HG03558 (cell line): ENCODE measurements around the gene C2orf68.
"Not testable (repeated sequence)": the region's sequence is repeated elsewhere in the genome, so short reads cannot be mapped to it uniquely, and the experiment has no call there.

ENCODE experiments used
- ATAC-seq: cut with Tn5 transposase; IDR thresholded peaks from one replicate; pipeline ENCODE4 v1.9.1; 2021; ENCODE audit warnings: moderate number of reproducible peaks; ENCODE audit not compliant: unreplicated experiment; ENCODE audit errors: extremely low read depth

Gene C2orf68

DNA sequence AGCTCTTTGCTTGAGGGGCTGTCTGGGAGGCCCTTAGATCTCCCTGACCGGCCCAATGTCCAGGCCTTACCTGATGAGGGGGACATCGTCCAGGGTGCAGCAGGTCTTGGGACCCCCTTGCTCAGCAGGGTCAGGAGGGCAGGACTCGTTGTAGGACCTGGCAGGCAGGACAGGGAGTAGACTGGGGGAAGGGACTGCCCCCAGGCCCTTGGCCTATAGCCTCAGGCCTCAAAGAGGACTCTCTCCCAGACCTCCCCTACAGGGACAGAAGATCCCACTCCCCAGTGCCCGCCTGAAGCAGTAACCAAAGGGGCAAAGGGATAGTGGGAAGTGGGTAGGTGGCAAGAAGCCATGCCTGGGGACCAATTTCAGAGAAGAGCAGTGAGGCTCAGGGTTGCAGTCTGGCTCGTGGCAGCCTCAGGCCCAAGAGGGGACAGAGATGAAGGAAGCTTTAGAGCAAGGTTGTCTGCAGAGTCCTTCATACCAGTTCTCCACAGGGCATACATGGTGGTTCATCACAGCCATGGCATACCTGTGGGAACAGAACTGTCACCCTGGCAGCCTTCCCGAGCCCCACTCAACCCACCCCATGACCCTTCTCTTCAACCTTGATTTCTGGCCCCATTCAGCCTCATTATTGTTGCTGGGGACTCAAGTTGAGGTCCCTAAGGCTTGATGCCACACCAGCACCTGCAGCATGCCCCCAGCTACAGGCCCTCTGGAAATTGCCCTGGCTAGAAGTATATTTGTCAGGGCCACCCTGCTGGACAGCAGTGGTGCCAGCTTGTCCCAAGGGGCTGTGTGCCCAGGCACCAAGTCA is 10.7 kb downstream of the C2orf68 start:
- ATAC-seq: no peak

DNA sequence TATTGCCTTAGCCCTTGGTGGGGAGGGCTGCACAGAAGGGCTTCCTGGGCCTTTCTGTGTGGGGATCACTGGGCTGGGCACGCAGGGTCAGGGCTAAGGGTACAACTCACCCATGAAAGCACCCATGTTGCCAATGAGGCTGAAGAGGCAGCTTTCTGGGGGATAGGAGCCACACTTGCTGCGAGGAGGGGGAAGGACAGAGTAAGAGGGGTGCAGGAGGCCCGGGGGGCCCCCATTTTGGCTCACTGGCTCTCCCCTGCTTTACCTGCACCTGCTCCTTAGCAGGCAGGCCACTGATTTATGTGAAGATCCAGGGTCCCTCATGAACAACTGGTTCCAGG is 11.7 kb downstream of the C2orf68 start:
- ATAC-seq: no peak

DNA sequence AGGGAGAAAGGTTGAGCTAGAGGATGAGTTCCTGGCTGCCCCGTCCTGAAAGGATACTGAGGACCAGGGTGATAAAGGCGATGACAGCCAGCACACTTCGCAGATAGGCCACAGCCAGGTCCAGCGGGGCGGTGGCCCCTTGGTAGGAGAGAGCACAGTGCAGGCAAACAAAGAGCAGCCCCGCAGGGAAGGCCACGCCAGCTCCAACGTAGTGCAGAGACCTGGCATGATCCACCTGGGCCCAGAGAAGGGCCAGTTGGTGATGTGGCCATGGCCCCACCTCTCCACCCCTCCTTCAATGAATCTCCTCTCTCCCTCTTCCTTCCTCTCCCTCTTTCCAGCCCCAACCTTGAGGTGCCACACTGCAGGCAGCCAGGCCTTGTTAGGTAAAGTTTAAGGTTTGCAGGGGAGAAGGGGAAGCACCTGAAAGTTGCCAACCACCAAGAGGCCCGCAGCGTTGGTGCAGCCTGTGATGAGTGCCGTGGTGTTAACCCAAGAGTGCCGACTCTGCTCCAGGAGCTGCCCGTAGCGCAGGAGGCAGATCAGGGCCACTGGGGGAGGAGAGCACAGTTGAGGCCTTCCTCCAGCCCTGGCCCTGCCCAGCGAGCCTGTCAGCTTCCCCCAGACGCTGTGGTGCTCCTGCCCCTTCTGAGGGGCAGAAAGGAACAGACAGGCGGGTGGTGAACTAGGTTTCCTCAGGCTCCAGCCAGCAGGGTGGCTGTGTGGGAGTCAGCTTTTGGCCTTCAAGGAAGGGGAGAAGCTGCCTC is 12.2 kb downstream of the C2orf68 start:
- no peak for ATAC-seq

DNA sequence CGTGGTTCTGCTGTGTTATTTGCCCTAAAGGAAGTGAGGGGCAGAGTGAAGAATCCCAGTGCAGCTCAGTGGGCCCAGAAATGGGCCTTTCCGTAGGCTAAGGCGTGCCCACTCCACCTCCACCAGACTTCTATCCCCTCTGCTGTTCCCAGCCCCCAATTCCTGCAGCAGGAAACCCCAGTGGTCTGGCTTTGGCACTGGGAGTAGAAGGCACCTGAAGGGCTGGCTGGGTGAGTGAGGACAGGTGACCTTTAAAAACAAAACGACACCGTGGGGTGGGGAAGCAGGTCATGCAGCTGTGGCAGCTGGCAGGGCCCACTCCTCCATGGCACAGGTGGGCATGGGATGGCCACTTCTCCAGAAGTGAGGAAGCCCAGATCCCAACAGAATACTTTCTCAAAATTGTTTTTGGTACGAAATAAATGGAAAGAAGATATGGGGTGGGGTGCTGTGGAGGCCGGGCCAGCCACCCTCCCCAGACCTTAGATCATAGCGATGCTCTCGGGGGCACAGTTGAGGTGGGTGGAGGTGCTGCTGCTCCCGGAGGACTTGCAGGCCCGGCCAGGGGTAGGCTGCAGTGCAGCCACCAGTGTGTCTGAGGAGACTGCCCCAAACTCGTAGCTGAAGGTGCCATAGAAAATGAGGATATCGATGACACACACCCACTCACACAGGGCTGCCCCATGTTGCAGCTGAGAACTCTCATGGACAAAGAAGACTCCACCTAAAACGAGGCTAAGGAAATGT is 13.1 kb downstream of the C2orf68 start:
- ATAC-seq: no peak

DNA sequence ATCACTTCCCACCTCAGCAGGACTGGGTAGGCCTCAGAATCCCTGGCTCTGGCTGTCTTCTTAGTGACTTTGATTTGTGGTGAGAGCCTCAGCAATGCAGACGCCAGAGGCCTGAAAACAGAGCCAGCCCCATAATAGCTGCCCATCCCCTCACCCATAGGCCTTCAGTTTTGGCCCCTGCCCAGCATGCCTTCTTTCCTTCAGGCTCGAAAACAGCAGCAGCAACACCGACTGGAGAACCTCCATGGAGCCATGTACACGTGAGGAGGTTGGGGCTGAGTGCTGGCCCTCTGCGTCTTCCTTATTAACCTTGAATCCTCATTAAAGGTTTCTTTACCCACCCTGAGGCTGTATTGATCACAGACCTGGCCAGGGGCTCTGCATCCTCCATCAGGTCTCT is 14.6 kb downstream of the C2orf68 start:
- ATAC-seq: no peak

DNA sequence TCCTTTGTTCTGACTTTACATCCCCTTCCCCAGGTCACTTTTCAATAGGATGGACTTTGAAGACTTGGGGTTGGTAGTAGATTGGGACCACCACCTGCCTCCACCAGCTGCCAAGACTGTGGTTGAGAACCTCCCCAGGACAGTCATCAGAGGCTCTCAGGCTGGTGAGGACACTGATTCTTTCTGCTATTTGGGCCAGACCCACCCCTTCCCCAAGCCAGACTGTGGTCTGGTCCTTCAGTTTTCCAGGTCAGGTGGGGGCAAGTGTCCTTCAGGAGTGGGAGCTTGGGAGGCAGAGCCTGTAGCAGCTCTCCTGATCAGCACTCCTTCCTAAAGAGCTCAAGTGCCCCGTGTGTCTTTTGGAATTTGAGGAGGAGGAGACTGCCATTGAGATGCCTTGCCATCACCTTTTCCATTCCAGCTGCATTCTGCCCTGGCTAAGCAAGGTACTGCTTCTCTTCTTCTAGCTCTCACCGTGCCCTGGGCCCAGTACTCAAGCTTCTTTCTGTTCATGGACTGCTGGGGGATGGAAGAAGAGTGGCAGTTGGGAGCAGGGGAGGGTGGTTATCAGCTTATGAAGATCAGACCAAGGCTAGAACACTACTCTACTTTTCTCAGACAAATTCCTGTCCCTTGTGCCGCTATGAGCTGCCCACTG is 15.3 kb downstream of the C2orf68 start:
- no peak for ATAC-seq

DNA sequence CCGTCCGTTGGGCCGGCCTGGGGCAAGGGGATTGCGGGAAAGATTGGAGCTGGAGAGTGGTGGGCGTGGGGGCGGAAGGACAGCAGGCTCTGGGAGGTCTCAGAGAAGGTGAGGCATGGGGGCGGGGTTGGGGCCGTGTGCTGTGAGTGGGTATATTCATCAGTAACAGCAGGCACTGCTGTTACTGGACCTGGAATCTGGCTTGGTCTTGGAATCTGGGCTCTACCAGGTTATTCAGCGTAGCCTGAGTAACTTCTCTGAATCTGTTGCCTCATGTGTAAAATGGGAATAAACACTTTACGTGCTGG is 15.9 kb downstream of the C2orf68 start:
- ATAC-seq: no peak

DNA sequence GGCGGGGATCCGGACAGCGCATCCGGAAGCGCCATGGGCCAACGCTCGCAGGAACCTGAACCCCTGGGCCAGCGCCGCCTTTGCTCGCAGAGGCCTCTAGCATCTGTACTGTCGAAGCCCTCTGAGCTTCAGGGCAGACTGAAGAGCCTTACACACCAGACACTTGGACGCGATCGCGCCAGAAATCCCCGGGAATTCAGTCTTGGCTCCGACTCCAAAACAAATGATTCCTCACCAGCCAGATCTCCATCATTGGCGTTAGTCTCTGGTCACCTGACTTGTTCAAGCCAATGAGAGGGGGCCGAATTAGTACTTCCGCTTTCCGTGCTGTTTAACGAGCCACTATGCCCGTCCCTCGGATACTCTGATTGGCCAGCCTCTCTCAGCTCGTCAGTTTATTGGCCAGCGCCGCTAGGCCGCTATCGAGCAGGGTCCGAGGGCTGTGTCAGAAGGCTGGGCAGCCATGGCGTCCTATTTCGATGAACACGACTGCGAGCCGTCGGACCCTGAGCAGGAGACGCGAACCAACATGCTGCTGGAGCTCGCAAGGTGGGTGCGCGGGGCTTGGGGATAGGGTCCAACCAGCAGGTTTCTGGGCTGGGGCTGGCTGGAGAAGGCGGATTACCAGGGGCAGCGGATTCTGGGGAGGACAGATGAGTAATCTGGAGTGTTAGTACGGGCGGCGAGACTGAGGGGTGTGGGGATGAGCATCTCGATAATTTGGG is 16.4 kb downstream of the C2orf68 start, which contains the start of gene RNF181:
Gene RNF181 (plus strand): TSS at position 445 of the 725 bp plus-strand sequence. CDS start 19 bp downstream, at position 464.
- ATAC-seq: peak; percentile 97

DNA sequence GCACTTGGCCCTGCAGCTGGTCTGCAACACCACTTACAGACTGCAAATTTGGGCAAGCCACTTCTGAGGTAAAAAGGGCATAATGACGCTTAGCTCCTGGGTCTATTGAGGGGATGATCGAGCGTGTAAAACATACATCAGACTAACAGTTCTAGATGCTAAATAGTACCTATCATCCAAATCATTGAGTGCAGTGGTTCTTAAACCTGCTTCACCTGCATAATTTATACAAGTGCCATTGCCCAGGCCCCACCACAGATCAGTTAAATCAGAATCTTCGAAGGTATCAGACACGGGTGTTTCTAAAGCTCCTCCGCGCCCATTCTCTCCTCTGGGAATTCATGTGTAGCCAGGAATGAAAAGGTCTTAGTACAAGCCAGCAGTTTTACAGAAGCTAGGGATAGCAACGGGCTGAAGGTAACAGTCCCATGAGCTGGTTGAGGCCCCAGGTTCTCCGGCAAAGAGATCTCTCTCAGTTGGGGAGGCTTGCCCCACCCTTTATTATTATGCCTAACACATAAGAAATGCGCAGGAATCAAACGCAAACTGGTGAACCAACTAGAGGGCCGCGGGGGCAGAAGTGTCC is 17.1 kb downstream of the C2orf68 start:
- ATAC-seq: no peak

DNA sequence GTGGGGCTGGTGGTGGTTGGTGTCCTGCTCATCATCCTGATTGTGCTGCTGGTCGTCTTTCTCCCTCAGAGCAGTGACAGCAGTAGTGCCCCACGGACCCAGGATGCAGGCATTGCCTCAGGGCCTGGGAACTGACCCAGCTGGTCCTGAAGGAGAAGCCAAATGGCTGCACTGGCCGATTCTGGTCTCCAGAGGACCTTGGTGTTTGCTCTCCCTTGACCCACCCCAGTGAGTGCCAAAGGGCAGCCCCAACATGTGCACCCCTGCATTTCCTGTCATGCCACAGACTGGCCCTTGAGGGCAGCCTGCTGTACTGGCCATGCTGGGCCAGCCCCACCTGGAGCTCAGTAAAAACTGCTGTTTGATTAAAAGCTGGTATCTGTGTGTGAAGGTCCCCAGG is 18.8 kb downstream of the C2orf68 start:
- ATAC-seq: no peak

DNA sequence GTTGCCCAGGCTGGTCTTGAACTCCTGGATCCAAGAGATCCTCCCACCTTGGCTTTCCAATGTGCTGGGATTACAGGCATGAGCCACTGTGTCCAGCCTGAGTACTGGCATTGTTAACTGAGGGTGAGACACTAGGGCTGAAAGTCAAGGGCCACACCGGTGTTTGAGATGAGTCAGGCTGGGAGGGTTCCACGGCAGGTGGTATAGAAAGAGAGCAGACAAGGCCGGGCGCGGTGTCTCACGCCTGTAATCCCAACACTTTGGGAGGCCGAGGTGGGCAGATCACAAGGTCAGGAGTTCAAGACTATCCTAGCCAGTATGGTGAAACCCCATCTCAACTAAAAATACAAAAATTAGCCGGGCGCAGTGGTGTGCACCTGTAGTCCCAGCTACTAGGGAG is 19.6 kb downstream of the C2orf68 start:
- ATAC-seq: not testable (repeated sequence)

DNA sequence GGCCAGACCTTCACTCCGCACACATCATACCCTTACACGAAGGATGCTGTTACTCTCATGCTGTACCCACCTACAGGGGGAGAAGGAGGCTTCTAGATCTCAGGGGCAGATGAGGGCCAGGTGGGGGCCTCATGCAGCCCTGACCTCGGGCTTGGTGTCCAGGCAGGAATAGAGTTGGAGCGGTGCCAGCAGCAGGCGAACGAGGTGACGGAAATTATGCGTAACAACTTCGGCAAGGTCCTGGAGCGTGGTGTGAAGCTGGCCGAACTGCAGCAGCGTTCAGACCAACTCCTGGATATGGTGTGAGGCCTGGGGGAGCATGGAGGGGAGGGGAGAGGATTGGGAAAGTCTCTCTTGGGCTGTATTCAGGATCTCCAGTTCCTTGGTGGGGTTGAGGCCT is 20.3 kb downstream of the C2orf68 start:
- ATAC-seq: no peak

DNA sequence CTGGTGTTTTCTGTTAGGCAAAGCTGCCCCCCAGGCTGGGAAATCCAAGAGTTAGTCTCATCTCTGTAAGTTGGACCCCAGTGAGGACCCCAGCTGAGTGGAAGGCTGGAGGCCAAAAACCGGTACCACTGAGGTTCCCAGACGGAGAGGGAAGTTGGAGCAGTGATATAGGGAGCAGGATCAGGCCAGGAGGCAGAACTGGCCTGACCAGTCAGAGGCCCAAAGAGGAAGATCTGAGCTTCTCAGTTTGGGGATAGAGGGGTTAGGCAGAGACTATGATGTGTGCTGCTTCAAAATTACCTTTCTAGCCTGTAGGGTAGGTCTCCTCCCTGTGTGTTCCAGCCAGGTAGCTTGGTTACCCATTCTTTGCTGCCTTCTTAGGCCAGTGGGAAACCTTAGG is 20.9 kb downstream of the C2orf68 start:
- ATAC-seq: no peak

DNA sequence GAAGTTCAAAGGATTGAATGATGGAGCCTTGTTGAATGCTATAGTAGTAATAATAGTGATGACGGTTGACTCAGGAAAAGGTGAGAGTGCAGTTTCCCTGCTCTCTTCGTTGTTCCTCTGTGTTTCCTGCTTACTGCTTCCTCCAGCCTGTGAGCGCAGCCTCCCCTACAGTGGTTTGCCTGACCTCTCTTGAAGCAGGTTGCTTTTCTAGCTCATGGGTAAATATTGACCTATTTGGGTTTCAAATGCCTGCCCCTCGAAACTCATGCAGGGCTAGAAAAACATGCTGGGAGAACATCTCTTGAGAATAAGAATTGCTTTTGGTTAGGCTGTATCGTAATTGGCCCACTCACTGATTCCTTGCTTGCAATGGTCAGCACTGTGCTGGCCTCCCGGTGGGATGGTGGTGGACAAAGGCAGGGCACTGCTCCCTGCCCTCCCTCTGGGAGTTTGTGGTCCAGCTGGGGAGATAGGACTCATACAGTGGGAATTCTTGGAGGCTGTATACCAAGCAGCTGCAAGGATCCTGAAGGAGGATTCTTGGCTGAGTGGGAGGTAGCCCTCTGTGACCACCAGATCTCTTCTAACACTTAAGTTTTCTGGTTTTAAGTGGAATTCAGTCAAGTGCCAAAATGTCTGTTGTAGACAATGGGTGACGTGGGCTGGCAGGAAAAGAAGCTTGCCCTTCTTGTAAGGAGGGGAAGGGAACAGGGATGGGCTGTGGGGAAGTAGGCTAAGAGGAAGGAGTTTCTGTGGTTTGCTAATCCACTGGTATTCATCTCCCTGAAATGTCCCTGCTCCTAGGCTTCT is 21.7 kb downstream of the C2orf68 start:
- no peak for ATAC-seq

DNA sequence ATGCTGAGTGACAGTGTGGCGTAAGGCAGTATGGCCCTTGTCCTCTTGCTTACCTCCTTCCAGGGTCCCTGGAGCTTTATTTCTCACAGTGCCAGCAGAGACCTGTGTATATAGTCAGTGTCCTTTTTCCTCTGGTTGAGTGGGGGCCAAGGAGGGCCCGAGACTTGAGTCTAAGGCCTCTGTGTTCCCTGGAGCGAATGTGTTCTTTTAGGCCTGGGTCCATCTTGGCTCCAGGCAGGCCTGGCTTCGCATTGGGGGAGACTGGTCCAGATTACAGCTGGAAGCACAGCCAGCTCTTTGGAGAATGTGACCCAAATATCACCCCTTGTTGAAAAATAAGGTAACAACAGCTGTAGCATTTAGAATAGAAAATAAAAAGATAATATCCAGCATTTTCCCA is 22.7 kb downstream of the C2orf68 start:
- no peak for ATAC-seq

DNA sequence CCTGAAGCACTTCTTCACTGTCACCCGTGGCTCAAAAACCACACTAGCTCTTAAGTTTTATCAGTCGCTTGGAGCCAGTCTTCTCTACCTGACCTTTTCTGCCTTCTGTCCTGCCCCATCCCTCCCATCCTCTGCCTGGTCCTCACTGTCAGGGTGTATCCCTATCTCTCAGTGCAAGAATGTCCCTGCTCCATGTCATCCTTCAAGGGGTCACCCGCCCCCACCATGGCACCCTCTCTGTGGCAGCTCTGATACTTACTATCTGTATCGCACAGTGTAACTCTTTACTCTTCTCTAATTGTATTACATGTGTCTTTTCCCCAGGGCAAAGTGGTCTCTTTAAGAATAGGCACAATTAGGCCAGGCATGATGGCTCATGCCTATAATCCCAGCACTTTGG is 23.2 kb downstream of the C2orf68 start:
- ATAC-seq: no peak

DNA sequence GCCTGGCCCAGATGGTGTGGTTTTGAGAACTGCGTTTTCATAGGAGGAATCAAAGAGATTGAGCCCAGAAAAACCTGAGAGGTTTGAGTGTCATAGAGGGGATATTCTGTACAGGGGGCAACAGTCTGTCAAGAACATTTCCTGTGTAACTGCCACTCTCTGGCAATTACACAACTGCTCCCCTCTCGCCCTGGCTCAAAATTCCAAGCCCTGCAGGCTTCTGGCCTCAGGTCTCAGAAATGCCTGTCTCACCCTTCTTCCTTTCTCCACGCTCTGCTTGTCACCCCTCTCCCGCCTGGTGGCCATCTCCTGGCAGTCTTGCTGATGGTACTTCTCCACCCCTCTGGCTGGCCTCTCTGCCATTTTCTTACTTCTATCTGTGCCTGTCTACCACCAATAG is 23.6 kb downstream of the C2orf68 start:
- no peak for ATAC-seq

DNA sequence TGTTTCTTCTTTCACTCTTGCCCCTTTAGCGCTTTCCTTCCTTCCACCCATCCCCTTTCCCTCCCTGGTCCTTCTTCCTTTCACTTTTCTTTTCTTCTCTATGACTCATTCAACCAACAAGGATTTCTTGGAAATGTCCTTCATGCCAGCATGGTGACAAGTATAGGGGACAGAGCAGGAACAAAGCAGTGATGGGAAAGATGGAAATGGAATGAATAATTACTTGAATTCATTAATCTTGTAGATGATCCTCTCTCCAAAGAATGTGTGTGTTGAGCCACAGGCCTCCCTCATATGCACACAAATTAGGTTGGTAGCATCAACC is 26.1 kb downstream of the C2orf68 start:
- ATAC-seq: no peak
